DOHH2 (cell line): ENCODE data around the gene APLNR.

Source experiments
- H3F3A ChIP-seq: fragments of 200-600 bp; sonication (generic), shearing (Covaris generic); 2 replicates; pipeline ENCODE4 v1.6.0; 2016; ENCODE audit warnings: antibody characterized with exemption, mild to moderate bottlenecking; ENCODE audit not compliant: control insufficient read depth, insufficient read depth
- H3K27ac ChIP-seq: fragments of 200-600 bp; sonication (generic); 2 replicates; pipeline ENCODE4 v1.5.1; 2014; ENCODE audit warnings: low read depth, mild to moderate bottlenecking, low read length, moderate library complexity
- H3K27me3 ChIP-seq: fragments of 200-600 bp; sonication (generic); 2 replicates; pipeline ENCODE4 v1.6.1; 2014; ENCODE audit warnings: mild to moderate bottlenecking, low read length, mixed read lengths; ENCODE audit not compliant: control insufficient read depth
- H3K36me3 ChIP-seq: fragments of 200-600 bp; sonication (generic); 2 replicates; pipeline ENCODE4 v1.6.1; 2014; ENCODE audit warnings: mild to moderate bottlenecking, low read length, moderate library complexity, mixed read lengths; ENCODE audit not compliant: control insufficient read depth
- H3K4me1 ChIP-seq: fragments of 200-600 bp; sonication (generic); 2 replicates; pipeline ENCODE4 v1.6.1; 2014; ENCODE audit warnings: mild to moderate bottlenecking, low read length, mixed read lengths; ENCODE audit not compliant: control insufficient read depth
- H3K4me2 ChIP-seq: fragments of 200-600 bp; sonication (generic); 2 replicates; pipeline ENCODE4 v1.6.0; 2014; ENCODE audit warnings: mild to moderate bottlenecking, low read length, moderate library complexity
- H3K4me3 ChIP-seq: fragments of 200-600 bp; sonication (generic); 2 replicates; pipeline ENCODE4 v1.5.1; 2014; ENCODE audit warnings: mild to moderate bottlenecking, low read length, mixed read lengths
- H3K79me2 ChIP-seq: fragments of 200-600 bp; sonication (generic); 2 replicates; pipeline ENCODE4 v1.6.1; 2014; ENCODE audit warnings: mild to moderate bottlenecking, low read length, mixed read lengths; ENCODE audit not compliant: control insufficient read depth
- H3K9me2 ChIP-seq: fragments of 200-600 bp; sonication (generic); replicated peaks from 2 replicates; pipeline ENCODE4 v1.6.1; 2014; ENCODE audit warnings: mild to moderate bottlenecking, low read length, mixed read lengths; ENCODE audit not compliant: control insufficient read depth
- H3K9me3 ChIP-seq: fragments of 200-600 bp; sonication (generic); 2 replicates; pipeline ENCODE4 v1.6.1; 2014; ENCODE audit warnings: antibody characterized with exemption, low read length, mixed read lengths; ENCODE audit not compliant: control insufficient read depth, insufficient read depth
- H4K20me1 ChIP-seq: fragments of 200-600 bp; sonication (generic); 2 replicates; pipeline ENCODE4 v1.6.0; 2014; ENCODE audit warnings: low read depth, mild to moderate bottlenecking, antibody characterized with exemption, low read length, moderate library complexity; ENCODE audit not compliant: control insufficient read depth, insufficient read depth
- EZH2phosphoT487 ChIP-seq: fragments of 200-600 bp; sonication (generic); IDR thresholded peaks from 2 replicates; pipeline ENCODE4 v1.6.1; 2017; ENCODE audit warnings: borderline replicate concordance, mild to moderate bottlenecking, antibody characterized with exemption, low read length, moderate library complexity, mixed read lengths
- TF ChIP-seq, protein P1 (sequence below): fragments of 200-600 bp; sonication (generic); IDR thresholded peaks from one replicate; pipeline ENCODE4 v1.5.1; 2014; ENCODE audit warnings: antibody characterized with exemption, mild to moderate bottlenecking, low read depth, low read length; ENCODE audit not compliant: poor library complexity, severe bottlenecking

Gene APLNR

DNA sequence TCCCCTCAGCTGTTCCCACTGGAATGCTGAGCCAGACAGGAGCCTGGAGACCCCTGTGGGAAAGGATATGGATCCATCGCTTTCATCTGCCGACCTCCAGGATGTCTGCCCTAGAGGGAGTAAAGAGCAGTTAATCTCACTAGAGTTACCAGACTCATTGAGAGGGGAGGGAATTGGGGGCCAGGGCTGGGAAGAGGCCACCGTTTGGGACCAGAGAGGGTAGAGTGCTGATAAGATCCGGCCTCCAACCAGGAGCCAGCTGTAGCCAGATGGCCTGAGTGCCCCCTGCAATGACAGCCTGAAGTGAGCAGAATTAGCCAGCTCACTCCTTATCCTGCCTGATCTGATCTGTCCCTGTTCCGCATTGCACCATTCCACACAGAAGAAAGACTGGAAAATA lies 3.7 kb upstream of the APLNR start:
- no peak for TF ChIP-seq EZH2phosphoT487
- TF ChIP-seq, protein P1, sequence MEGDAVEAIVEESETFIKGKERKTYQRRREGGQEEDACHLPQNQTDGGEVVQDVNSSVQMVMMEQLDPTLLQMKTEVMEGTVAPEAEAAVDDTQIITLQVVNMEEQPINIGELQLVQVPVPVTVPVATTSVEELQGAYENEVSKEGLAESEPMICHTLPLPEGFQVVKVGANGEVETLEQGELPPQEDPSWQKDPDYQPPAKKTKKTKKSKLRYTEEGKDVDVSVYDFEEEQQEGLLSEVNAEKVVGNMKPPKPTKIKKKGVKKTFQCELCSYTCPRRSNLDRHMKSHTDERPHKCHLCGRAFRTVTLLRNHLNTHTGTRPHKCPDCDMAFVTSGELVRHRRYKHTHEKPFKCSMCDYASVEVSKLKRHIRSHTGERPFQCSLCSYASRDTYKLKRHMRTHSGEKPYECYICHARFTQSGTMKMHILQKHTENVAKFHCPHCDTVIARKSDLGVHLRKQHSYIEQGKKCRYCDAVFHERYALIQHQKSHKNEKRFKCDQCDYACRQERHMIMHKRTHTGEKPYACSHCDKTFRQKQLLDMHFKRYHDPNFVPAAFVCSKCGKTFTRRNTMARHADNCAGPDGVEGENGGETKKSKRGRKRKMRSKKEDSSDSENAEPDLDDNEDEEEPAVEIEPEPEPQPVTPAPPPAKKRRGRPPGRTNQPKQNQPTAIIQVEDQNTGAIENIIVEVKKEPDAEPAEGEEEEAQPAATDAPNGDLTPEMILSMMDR: no peak
- Histone ChIP-seq H3K4me3 (no peak overlapping the region), H4K20me1 (no peaks in the 10 kb centered on the region), H3K9me2 (no peaks in the 10 kb centered on the region), H3K27me3 (no peaks in the 10 kb centered on the region), H3K4me1 (peaks cover 5% of the 10 kb centered on the region; the same call in 1 of the 2 replicates), H3F3A (no peaks in the 10 kb centered on the region), H3K36me3 (no peaks in the 10 kb centered on the region), H3K79me2 (no peaks in the 10 kb centered on the region), H3K27ac (no peak overlapping the region), H3K4me2 (no peak overlapping the region), H3K9me3 (no peaks in the 10 kb centered on the region)

DNA sequence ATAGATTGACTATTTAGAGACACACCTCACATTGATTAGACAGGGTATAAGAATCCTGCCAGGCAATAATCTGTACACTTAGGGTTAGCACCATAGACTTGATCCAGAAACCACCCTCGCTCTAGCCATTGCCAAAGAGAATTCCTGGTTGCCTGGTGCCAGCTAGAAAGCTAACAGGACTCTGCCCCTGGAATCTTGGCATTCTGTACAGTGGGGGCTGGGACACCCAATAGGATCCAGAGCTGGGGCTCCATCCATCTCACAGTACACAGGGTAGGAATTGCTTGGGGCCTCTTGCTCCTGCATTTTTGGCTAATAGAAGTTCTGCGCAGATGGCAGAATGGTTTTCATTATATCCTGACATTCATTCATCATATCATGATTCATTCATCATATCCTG lies 3.0 kb upstream of the APLNR start:
- peaks cover 4% of the 10 kb centered on the region; the same call in 1 of the 2 replicates for H3K4me1 ChIP-seq

GRCh38 chr11:57239348-57239747 lies 2.3 kb upstream of the APLNR start:
- H3K27me3 ChIP-seq: no peaks in the 10 kb centered on the region

More for the DNA sequence above, 3.0 kb upstream of the APLNR start:
- no peak overlapping the region for H3K4me2 ChIP-seq
- no peak for TF ChIP-seq EZH2phosphoT487
- TF ChIP-seq, protein P1: no peak
- H3K9me3 ChIP-seq: no peaks in the 10 kb centered on the region
- no peaks in the 10 kb centered on the region for H3K27me3 ChIP-seq
- no peak overlapping the region for H3K4me3 ChIP-seq
- no peaks in the 10 kb centered on the region for H3K79me2 ChIP-seq
- no peaks in the 10 kb centered on the region for H4K20me1 ChIP-seq
- no peak overlapping the region for H3K27ac ChIP-seq
- no peaks in the 10 kb centered on the region for H3F3A ChIP-seq
- no peaks in the 10 kb centered on the region for H3K9me2 ChIP-seq
- no peaks in the 10 kb centered on the region for H3K36me3 ChIP-seq

More at GRCh38 chr11:57239348-57239747, 2.3 kb upstream of the APLNR start:
- no peaks in the 10 kb centered on the region for H3K4me1 ChIP-seq
- no peak overlapping the region for H3K27ac ChIP-seq
- no peak overlapping the region for H3K4me3 ChIP-seq
- no peaks in the 10 kb centered on the region for H3K9me3 ChIP-seq
- no peaks in the 10 kb centered on the region for H3F3A ChIP-seq
- no peaks in the 10 kb centered on the region for H3K9me2 ChIP-seq
- TF ChIP-seq, protein P1: no peak
- no peak for TF ChIP-seq EZH2phosphoT487
- H4K20me1 ChIP-seq: no peaks in the 10 kb centered on the region
- no peak overlapping the region for H3K4me2 ChIP-seq
- no peaks in the 10 kb centered on the region for H3K79me2 ChIP-seq
- H3K36me3 ChIP-seq: no peaks in the 10 kb centered on the region
